ENCODE data around the gene KIAA1217.

KIAA1217 gene

DNA sequence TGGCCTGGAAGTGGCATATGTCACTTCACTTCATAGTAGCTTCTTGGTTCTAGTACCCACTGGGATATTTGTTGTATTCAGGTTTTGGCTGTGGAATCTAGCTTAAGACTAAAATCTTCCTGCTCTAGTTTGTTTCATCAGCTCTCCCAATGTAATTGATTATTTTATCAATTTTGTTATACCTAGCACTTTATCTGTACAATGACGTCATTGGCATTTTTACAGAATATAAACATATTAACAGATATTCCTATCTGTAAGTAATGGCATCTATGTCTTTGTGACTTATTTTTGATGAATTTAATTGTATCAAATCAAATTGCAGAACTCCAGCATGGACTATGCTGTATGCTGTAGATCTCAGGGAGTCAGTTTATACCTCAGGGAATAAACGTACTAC lies 19.7 kb downstream of the KIAA1217 start:
- H2AFZ ChIP-seq (ENCODE audit: low read depth), result no peak overlapping the region
- H3K27me3 ChIP-seq (ENCODE audit: insufficient read depth, low read depth), result no peaks in the 10 kb centered on the region
- no peak overlapping the region for H3K27ac ChIP-seq
- no peaks in the 10 kb centered on the region for H3K36me3 ChIP-seq (ENCODE audit: insufficient read depth)
- H3K4me1 ChIP-seq (ENCODE audit: low read depth, poor library complexity, severe bottlenecking), result no peaks in the 10 kb centered on the region
- no peaks in the 10 kb centered on the region for H3K79me2 ChIP-seq (ENCODE audit: insufficient read depth, low read depth)
- TF ChIP-seq, protein P1, sequence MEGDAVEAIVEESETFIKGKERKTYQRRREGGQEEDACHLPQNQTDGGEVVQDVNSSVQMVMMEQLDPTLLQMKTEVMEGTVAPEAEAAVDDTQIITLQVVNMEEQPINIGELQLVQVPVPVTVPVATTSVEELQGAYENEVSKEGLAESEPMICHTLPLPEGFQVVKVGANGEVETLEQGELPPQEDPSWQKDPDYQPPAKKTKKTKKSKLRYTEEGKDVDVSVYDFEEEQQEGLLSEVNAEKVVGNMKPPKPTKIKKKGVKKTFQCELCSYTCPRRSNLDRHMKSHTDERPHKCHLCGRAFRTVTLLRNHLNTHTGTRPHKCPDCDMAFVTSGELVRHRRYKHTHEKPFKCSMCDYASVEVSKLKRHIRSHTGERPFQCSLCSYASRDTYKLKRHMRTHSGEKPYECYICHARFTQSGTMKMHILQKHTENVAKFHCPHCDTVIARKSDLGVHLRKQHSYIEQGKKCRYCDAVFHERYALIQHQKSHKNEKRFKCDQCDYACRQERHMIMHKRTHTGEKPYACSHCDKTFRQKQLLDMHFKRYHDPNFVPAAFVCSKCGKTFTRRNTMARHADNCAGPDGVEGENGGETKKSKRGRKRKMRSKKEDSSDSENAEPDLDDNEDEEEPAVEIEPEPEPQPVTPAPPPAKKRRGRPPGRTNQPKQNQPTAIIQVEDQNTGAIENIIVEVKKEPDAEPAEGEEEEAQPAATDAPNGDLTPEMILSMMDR (conservative IDR thresholded peaks at IDR 0.05; ENCODE audit: low read depth, low read length), result no peak
- no peak overlapping the region for H3K4me3 ChIP-seq (IDR thresholded peaks at IDR 0.05; ENCODE audit: insufficient read depth, low read depth, low read length)
- no peak overlapping the region for H3K4me2 ChIP-seq
- H4K20me1 ChIP-seq (ENCODE audit: insufficient read depth), result no peaks in the 10 kb centered on the region
- no peak overlapping the region for H3K9ac ChIP-seq

DNA sequence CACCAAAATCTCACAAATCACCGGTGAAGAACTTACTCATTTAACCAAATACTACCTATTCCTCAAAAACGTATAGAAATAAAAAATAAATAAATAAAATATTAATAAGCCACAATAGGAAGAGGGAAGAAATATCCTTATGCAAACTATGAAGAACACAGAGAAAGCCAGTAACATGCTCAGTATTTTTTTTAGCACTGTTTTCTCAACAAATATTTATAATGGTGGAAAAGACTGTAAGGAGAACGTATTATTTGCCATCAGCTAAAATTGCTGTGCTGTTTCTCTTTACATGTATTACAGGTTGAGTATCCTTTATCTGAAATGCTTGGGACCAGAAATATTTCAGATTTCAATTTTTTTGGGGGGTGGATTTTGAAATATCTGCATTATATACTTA lies 21.0 kb downstream of the KIAA1217 start:
- no peaks in the 10 kb centered on the region for H3K4me1 ChIP-seq (ENCODE audit: low read depth, poor library complexity, severe bottlenecking)
- H3K4me2 ChIP-seq, result no peak overlapping the region
- no peak overlapping the region for H2AFZ ChIP-seq (ENCODE audit: low read depth)
- no peak overlapping the region for H3K4me3 ChIP-seq (IDR thresholded peaks at IDR 0.05; ENCODE audit: insufficient read depth, low read depth, low read length)
- TF ChIP-seq, protein P1 (conservative IDR thresholded peaks at IDR 0.05; ENCODE audit: low read depth, low read length), result no peak
- no peak overlapping the region for H3K27ac ChIP-seq
- H3K9ac ChIP-seq, result no peak overlapping the region
- no peaks in the 10 kb centered on the region for H3K27me3 ChIP-seq (ENCODE audit: insufficient read depth, low read depth)
- no peaks in the 10 kb centered on the region for H3K79me2 ChIP-seq (ENCODE audit: insufficient read depth, low read depth)
- no peaks in the 10 kb centered on the region for H3K36me3 ChIP-seq (ENCODE audit: insufficient read depth)
- H4K20me1 ChIP-seq (ENCODE audit: insufficient read depth), result no peaks in the 10 kb centered on the region

DNA sequence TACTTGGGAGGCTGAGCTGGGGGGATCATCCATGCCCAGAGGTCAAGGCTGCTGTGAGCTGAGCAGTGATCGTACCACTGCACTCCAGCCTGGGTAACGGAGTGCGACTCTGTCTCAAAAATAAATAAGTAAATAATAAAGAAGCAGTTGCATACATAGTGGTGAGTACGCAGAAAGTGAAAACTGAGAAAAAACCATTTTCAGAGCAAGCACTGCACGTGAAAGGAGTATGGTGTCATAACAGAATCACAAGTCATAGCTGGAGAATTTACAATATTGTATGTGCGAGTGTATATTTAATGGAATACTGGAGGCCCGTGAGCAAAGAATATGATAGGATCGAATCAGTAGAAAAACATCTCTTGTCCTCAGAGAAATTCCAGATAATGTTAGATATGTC lies 22.3 kb downstream of the KIAA1217 start:
- TF ChIP-seq, protein P1 (conservative IDR thresholded peaks at IDR 0.05; ENCODE audit: low read depth, low read length), result no peak
- Histone ChIP-seq H3K4me2 (no peak overlapping the region), H3K79me2 (ENCODE audit: insufficient read depth, low read depth) (no peaks in the 10 kb centered on the region), H4K20me1 (ENCODE audit: insufficient read depth) (no peaks in the 10 kb centered on the region), H2AFZ (ENCODE audit: low read depth) (no peak overlapping the region), H3K4me3 (IDR thresholded peaks at IDR 0.05; ENCODE audit: insufficient read depth, low read depth, low read length) (no peak overlapping the region), H3K4me1 (ENCODE audit: low read depth, poor library complexity, severe bottlenecking) (no peaks in the 10 kb centered on the region), H3K36me3 (ENCODE audit: insufficient read depth) (no peaks in the 10 kb centered on the region), H3K27ac (no peak overlapping the region), H3K27me3 (ENCODE audit: insufficient read depth, low read depth) (no peaks in the 10 kb centered on the region), H3K9ac (no peak overlapping the region)

DNA sequence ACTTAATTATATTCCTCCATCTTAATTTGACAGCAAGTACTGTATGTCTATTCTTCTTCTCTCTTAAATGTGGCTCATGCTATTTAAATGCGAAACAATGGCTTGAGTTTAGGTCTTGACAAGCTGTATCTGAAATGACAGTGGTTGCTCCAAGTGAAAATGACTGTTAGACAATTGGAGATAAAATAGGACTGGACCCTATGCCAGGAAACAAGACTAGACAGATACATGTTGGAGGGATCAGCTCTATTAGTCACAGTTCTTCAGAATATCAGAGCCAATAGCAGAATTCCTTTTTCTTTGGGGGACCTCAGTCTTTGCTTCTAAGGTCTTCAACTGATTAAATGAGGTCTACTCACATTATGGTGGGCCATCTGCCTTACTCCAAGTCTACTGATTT lies 25.8 kb downstream of the KIAA1217 start:
- Histone ChIP-seq H3K4me2 (no peak overlapping the region), H3K27me3 (ENCODE audit: insufficient read depth, low read depth) (no peaks in the 10 kb centered on the region), H3K36me3 (ENCODE audit: insufficient read depth) (no peaks in the 10 kb centered on the region), H3K79me2 (ENCODE audit: insufficient read depth, low read depth) (no peaks in the 10 kb centered on the region), H3K4me1 (ENCODE audit: low read depth, poor library complexity, severe bottlenecking) (no peaks in the 10 kb centered on the region), H3K27ac (no peak overlapping the region), H2AFZ (ENCODE audit: low read depth) (no peak overlapping the region), H3K9ac (no peak overlapping the region), H4K20me1 (ENCODE audit: insufficient read depth) (no peaks in the 10 kb centered on the region), H3K4me3 (IDR thresholded peaks at IDR 0.05; ENCODE audit: insufficient read depth, low read depth, low read length) (no peak overlapping the region)
- TF ChIP-seq, protein P1 (conservative IDR thresholded peaks at IDR 0.05; ENCODE audit: low read depth, low read length), result no peak

All from KMS-11 (cell line).